Effector CD4-positive, alpha-beta T cell (primary cell): ENCODE results near the gene MT1A.

ENCODE experiments used
- DNase-seq: peaks from one replicate; pipeline ENCODE4 v3.0.0-alpha.2; 2020

MT1A gene

DNA sequence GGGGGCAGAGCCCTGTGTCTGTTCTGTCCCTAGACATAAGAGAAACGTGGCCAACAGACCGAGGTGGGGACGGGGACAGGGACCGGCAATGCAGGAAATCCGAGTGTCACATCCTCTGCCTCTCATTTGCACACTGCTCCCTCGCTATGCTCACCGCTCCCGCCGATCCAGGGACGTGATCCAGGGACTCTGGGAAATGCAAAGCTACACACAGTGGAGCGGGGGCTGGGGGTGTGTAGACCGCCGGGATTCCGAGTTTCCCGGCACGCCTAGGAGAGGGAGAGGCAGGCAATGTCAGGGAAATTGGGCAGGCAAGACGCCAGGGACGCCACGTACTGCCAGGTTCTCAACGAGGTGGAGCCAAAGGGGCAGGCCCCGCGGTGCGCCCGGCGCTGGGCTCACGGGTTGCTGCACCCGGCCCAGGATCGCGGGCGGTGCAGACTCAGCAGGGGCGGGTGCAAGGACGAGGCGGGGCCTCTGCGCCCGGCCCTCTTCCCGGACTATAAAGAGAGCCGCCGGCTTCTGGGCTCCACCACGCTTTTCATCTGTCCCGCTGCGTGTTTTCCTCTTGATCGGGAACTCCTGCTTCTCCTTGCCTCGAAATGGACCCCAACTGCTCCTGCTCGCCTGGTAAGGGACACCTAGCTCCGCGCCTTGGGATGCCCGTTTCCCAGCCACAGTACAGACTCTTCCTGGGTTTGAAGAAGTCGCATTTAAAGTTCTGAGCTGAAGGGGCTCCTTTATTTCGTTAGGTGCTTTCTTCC is 43.7 kb downstream of the MT1A start, which contains the start of gene MT1X:
TSS of gene MT1X (plus strand) at position 532 of the 764 bp plus-strand sequence. CDS start at position 603, 71 bp downstream.
- peak; percentile 85 for DNase-seq

DNA sequence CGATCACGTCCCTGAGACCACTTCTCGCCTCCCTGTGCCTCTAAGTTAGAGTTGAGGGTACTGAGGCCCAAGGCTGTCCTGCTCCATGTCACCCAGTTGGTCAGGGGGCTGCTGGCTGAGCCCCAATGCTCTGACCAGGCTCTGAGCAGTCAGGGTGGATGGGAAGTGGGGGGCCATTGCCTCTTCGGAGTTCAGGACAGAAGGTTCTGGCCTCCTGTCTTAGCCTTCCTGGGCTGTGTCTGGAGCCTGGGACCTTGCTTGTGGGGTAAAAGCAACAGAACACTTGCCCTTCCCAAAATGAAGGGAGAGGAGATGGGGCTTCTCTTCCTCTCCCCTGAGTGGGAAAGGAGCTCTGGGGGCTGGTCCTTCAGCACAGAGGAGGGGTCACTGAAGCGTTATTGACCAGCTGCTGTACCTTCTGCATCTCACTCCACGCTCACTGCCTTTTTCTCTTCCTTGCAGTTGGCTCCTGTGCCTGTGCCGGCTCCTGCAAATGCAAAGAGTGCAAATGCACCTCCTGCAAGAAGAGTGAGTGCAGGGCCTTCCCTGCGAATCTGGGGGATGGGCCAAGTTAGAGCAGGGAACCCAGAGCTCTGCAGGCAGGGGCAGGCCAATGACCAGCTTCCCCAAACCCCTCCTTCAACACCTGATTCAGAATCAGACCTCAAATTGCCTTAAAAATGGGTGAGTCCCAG is 44.4 kb downstream of the MT1A start:
- DNase-seq = no peak

- DNase-seq = no peak
Measured at GRCh38 chr16:56683424-56684172, 45.1 kb downstream of the MT1A start.

DNA sequence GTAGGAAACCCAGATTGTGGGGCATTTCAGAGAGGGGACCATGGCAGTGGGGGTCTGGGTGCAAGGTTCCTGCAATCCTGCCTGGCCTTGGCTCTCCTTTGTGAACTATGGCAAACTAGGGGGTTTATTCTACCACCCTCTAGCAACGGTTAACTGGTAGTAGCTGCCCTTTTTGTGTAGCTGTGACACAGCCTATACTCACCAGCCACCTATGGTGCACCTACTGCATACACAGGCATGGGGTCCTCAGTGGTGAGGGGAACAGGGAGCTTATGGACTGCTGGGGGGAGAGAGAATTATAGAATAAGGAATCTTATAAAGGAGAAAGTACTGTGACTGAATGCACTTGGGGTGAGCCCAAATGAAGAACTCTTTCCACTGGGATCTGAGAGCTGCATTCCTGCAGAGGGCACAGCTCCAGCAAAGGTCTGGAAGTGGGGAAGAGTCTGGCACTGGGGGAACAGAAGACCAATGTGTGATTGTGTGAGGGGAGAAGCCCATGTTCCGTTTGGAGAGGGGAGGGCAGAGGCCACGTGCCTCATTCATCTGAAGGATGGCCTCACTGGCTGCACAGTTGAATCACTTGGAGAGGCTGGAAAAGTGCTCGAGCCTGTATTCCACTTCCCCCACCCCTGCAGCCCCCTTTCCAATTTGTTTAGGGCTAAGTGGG is 45.9 kb downstream of the MT1A start:
- DNase-seq = no peak

DNA sequence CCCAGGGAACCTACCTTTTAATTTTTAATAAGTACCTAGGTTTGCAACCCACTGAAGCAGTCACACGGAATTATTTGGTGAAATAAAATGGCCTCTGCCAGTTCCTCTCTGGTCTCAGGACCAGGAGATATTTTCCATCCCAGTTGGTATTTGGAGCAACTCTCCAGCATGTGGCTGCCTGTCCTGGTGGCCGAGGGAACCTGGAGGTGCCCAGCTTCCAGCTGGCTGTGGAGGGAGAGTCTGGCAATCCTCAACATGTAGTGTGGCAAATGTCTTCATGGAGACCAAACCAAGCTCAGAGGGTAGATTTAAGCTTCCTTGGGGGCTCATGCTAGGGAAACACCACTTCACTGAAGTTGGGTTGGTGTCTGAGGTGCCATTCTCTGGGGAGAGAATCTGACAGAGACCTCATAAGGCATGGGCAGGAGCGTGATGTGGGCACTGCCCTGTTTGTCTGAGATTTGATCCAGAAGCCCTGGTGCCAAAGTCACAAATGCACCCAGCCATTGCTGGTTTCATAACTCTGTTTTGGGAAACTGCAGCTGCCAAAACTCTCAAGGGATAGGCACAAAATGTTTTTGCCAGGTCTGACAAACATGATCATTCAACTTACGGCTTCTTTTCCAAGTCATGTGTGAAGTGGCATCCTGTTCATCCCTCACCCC is 46.6 kb downstream of the MT1A start:
- DNase-seq = no peak

DNA sequence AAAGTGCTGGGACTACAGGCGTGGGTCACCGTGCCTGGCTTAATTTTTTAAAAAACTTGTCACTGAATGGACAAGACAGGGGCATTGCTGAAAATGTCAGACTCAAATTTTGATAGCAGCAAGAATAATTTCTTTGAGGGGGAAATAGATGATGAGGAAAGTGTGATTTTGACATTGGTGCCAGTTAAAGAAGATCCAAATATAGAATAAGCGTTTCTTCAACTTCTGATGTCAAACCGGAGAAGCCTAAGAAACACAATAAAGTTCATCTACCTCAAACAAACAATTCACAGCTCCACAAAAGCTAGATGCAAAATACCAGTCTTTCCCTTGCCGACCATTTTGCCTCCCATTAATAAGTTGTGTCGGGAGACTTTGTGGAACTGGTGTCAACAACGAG is 48.3 kb downstream of the MT1A start:
- DNase-seq = no peak

GRCh38 chr16:56688762-56689161 is 50.3 kb downstream of the MT1A start:
- DNase-seq = no peak

- no peak for DNase-seq
Measured at GRCh38 chr16:56689171-56689570, 50.7 kb downstream of the MT1A start.
